ENCODE data around the gene LMO3. TPM values are rescaled to one million over a fixed set of nuclear protein-coding genes. Genes with fewer than 3 reads are reported as not detected.

LMO3 gene
- total RNA-seq, 1 donor from 2014 or later = 0.98 TPM

GRCh38 chr12:16587110-16587453 is 18.9 kb downstream of the LMO3 start:
- peaks cover 16% of the 10 kb centered on the region for H3K4me1 ChIP-seq (ENCODE audit: insufficient read depth, low read length)
- TF ChIP-seq, protein P1, sequence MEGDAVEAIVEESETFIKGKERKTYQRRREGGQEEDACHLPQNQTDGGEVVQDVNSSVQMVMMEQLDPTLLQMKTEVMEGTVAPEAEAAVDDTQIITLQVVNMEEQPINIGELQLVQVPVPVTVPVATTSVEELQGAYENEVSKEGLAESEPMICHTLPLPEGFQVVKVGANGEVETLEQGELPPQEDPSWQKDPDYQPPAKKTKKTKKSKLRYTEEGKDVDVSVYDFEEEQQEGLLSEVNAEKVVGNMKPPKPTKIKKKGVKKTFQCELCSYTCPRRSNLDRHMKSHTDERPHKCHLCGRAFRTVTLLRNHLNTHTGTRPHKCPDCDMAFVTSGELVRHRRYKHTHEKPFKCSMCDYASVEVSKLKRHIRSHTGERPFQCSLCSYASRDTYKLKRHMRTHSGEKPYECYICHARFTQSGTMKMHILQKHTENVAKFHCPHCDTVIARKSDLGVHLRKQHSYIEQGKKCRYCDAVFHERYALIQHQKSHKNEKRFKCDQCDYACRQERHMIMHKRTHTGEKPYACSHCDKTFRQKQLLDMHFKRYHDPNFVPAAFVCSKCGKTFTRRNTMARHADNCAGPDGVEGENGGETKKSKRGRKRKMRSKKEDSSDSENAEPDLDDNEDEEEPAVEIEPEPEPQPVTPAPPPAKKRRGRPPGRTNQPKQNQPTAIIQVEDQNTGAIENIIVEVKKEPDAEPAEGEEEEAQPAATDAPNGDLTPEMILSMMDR (IDR thresholded peaks at IDR 0.05; ENCODE audit: insufficient read depth, low read depth, low read length) = no peak
- no peak for TF ChIP-seq EZH2 (IDR thresholded peaks at IDR 0.05; ENCODE audit: insufficient read depth, low read length)
- Mint-ChIP-seq H3K4me1 (ENCODE audit: low read depth, unreplicated experiment) (peaks cover 16% of the 10 kb centered on the region), H3K27me3 (ENCODE audit: low read depth, unreplicated experiment) (no peaks in the 10 kb centered on the region), H3K36me3 (ENCODE audit: low read depth, unreplicated experiment) (no peaks in the 10 kb centered on the region), H3K27ac (ENCODE audit: unreplicated experiment) (no peak overlapping the region), H3K4me3 (ENCODE audit: unreplicated experiment) (no peak overlapping the region), H3K9me3 (ENCODE audit: unreplicated experiment) (no peaks in the 10 kb centered on the region)
- FAIRE-seq (no peak), DNase-seq (ENCODE audit: low read depth) (no peak)
- H3K4me3 ChIP-seq (ENCODE audit: insufficient read depth, low read depth, low read length) = no peak overlapping the region
- H2AFZ ChIP-seq (ENCODE audit: low read depth, low read length) = no peak overlapping the region
- no peak overlapping the region for H3K4me2 ChIP-seq (ENCODE audit: low read length)
- H3K27me3 ChIP-seq (ENCODE audit: insufficient read depth, low read length) = no peaks in the 10 kb centered on the region
- H3K9ac ChIP-seq (ENCODE audit: low read length) = no peak overlapping the region
- H3K27ac ChIP-seq (ENCODE audit: low read depth, low read length) = no peak overlapping the region
- no peaks in the 10 kb centered on the region for H4K20me1 ChIP-seq (ENCODE audit: insufficient read depth, low read length)
- H3K79me2 ChIP-seq (ENCODE audit: insufficient read depth, low read length) = no peaks in the 10 kb centered on the region
- H3K36me3 ChIP-seq (ENCODE audit: insufficient read depth, low read length) = no peaks in the 10 kb centered on the region
- no peaks in the 10 kb centered on the region for H3K9me3 ChIP-seq (ENCODE audit: insufficient read depth, low read depth, low read length)

GRCh38 chr12:16586350-16587109 is 19.4 kb downstream of the LMO3 start:
- Histone ChIP-seq H3K4me2 (ENCODE audit: low read length) (peak overlapping the region; percentile 30), H3K27ac (ENCODE audit: low read depth, low read length) (peak overlapping the region; percentile 52), H3K9me3 (ENCODE audit: insufficient read depth, low read depth, low read length) (no peaks in the 10 kb centered on the region), H3K4me3 (ENCODE audit: insufficient read depth, low read depth, low read length) (no peak overlapping the region), H2AFZ (ENCODE audit: low read depth, low read length) (no peak overlapping the region), H3K9ac (ENCODE audit: low read length) (no peak overlapping the region), H3K27me3 (ENCODE audit: insufficient read depth, low read length) (no peaks in the 10 kb centered on the region), H3K4me1 (ENCODE audit: insufficient read depth, low read length) (peaks cover 16% of the 10 kb centered on the region), H4K20me1 (ENCODE audit: insufficient read depth, low read length) (no peaks in the 10 kb centered on the region), H3K36me3 (ENCODE audit: insufficient read depth, low read length) (no peaks in the 10 kb centered on the region), H3K79me2 (ENCODE audit: insufficient read depth, low read length) (no peaks in the 10 kb centered on the region)
- H3K27ac Mint-ChIP-seq (ENCODE audit: unreplicated experiment) = no peak overlapping the region
- H3K4me1 Mint-ChIP-seq (ENCODE audit: low read depth, unreplicated experiment) = peaks cover 16% of the 10 kb centered on the region
- no peaks in the 10 kb centered on the region for H3K36me3 Mint-ChIP-seq (ENCODE audit: low read depth, unreplicated experiment)
- no peak for TF ChIP-seq EZH2 (IDR thresholded peaks at IDR 0.05; ENCODE audit: insufficient read depth, low read length)
- TF ChIP-seq, protein P1 (IDR thresholded peaks at IDR 0.05; ENCODE audit: insufficient read depth, low read depth, low read length) = no peak
- DNase-seq (ENCODE audit: low read depth) = peak; percentile 89
- H3K27me3 Mint-ChIP-seq (ENCODE audit: low read depth, unreplicated experiment) = no peaks in the 10 kb centered on the region
- FAIRE-seq = no peak
- H3K4me3 Mint-ChIP-seq (ENCODE audit: unreplicated experiment) = no peak overlapping the region
- no peaks in the 10 kb centered on the region for H3K9me3 Mint-ChIP-seq (ENCODE audit: unreplicated experiment)

DNA sequence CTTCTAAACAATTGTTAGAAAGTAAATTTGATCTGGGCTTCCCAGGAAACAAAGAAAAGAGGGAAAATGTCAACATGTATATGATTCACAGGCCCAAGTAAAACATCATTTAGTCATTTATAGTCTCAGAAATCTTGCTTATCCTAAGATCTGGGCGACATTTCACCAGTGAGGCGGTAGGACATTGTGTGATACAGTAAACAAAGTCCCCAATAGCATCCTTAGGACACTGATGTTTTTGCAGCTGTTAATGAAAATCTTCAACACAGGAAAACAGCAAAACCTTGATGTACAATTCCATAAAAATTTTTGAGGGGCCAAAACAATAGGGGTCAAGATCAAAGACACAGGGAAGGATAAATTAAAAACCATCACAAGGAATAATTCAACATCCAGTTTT is 20.2 kb downstream of the LMO3 start:
- no peaks in the 10 kb centered on the region for H3K27me3 Mint-ChIP-seq (ENCODE audit: low read depth, unreplicated experiment)
- Histone ChIP-seq H3K4me2 (ENCODE audit: low read length) (peak overlapping the region; percentile 30), H3K4me1 (ENCODE audit: insufficient read depth, low read length) (peaks cover 16% of the 10 kb centered on the region), H3K9ac (ENCODE audit: low read length) (no peak overlapping the region), H3K4me3 (ENCODE audit: insufficient read depth, low read depth, low read length) (no peak overlapping the region), H3K27ac (ENCODE audit: low read depth, low read length) (no peak overlapping the region), H2AFZ (ENCODE audit: low read depth, low read length) (no peak overlapping the region), H3K79me2 (ENCODE audit: insufficient read depth, low read length) (no peaks in the 10 kb centered on the region), H3K9me3 (ENCODE audit: insufficient read depth, low read depth, low read length) (no peaks in the 10 kb centered on the region), H3K27me3 (ENCODE audit: insufficient read depth, low read length) (no peaks in the 10 kb centered on the region), H3K36me3 (ENCODE audit: insufficient read depth, low read length) (no peaks in the 10 kb centered on the region), H4K20me1 (ENCODE audit: insufficient read depth, low read length) (no peaks in the 10 kb centered on the region)
- no peaks in the 10 kb centered on the region for H3K9me3 Mint-ChIP-seq (ENCODE audit: unreplicated experiment)
- peaks cover 16% of the 10 kb centered on the region for H3K4me1 Mint-ChIP-seq (ENCODE audit: low read depth, unreplicated experiment)
- H3K36me3 Mint-ChIP-seq (ENCODE audit: low read depth, unreplicated experiment) = no peaks in the 10 kb centered on the region
- TF ChIP-seq, protein P1 (IDR thresholded peaks at IDR 0.05; ENCODE audit: insufficient read depth, low read depth, low read length) = no peak
- no peak for TF ChIP-seq EZH2 (IDR thresholded peaks at IDR 0.05; ENCODE audit: insufficient read depth, low read length)
- H3K27ac Mint-ChIP-seq (ENCODE audit: unreplicated experiment) = no peak overlapping the region
- DNase-seq (ENCODE audit: low read depth) (no peak), FAIRE-seq (no peak)
- no peak overlapping the region for H3K4me3 Mint-ChIP-seq (ENCODE audit: unreplicated experiment)

All from astrocyte (in vitro differentiated cells and primary cell).